Neutrophil (primary cell): ENCODE results near the gene ANKRD37.

Source experiments
- H3K27ac ChIP-seq: fragments of 200-600 bp; sonication (generic); 2 replicates; pipeline ENCODE4 v1.5.1; 2016; ENCODE audit warnings: mild to moderate bottlenecking, moderate library complexity
- H3K27me3 ChIP-seq: fragments of 200-600 bp; sonication (generic); 2 replicates; pipeline ENCODE4 v1.6.0; 2016; ENCODE audit warnings: mild to moderate bottlenecking
- H3K36me3 ChIP-seq: fragments of 200-600 bp; sonication (generic); 2 replicates; pipeline ENCODE4 v1.5.1; 2017
- H3K4me1 ChIP-seq, 2 experiments: fragments of 200-600 bp in 1 of 2; sonication (generic) in 1 of 2; 1 replicate in 1 of 2; 2 replicates in 1 of 2; pipeline versions ENCODE4 v1.5.1 to v1.6.1; 2013 to 2016; ENCODE audit warnings: low read depth in 1 of 2, low read length in 1 of 2, mild to moderate bottlenecking in 1 of 2, moderate library complexity in 1 of 2; ENCODE audit not compliant: control insufficient read depth in 1 of 2, insufficient read depth in 1 of 2
- H3K4me3 ChIP-seq, 2 experiments: fragments of 200-600 bp in 1 of 2; sonication (generic) in 1 of 2; 1 replicate in 1 of 2; 2 replicates in 1 of 2; pipeline ENCODE4 v1.5.1; 2013 to 2016; ENCODE audit warnings: low read depth in 1 of 2, low read length in 1 of 2, mild to moderate bottlenecking in 1 of 2, moderate library complexity in 1 of 2
- H3K9me3 ChIP-seq: fragments of 200-600 bp; sonication (generic); 2 replicates; pipeline ENCODE4 v1.5.1; 2016
- TF ChIP-seq, protein P1 (sequence below): fragments of 200-600 bp; sonication (generic); IDR thresholded peaks from 2 replicates; pipeline ENCODE4 v1.5.1; 2016; ENCODE audit warnings: antibody characterized with exemption

The ANKRD37 gene

GRCh38 chr4:185435466-185435865 lies 38.8 kb downstream of the ANKRD37 start:
- Histone ChIP-seq H3K27me3 (peaks cover 87% of the 10 kb centered on the region), H3K4me1 (no peaks in the 10 kb centered on the region), H3K27ac (no peak overlapping the region), H3K36me3 (no peaks in the 10 kb centered on the region), H3K4me3 (no peak overlapping the region), H3K9me3 (no peaks in the 10 kb centered on the region)
- TF ChIP-seq, protein P1, sequence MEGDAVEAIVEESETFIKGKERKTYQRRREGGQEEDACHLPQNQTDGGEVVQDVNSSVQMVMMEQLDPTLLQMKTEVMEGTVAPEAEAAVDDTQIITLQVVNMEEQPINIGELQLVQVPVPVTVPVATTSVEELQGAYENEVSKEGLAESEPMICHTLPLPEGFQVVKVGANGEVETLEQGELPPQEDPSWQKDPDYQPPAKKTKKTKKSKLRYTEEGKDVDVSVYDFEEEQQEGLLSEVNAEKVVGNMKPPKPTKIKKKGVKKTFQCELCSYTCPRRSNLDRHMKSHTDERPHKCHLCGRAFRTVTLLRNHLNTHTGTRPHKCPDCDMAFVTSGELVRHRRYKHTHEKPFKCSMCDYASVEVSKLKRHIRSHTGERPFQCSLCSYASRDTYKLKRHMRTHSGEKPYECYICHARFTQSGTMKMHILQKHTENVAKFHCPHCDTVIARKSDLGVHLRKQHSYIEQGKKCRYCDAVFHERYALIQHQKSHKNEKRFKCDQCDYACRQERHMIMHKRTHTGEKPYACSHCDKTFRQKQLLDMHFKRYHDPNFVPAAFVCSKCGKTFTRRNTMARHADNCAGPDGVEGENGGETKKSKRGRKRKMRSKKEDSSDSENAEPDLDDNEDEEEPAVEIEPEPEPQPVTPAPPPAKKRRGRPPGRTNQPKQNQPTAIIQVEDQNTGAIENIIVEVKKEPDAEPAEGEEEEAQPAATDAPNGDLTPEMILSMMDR: no peak

DNA sequence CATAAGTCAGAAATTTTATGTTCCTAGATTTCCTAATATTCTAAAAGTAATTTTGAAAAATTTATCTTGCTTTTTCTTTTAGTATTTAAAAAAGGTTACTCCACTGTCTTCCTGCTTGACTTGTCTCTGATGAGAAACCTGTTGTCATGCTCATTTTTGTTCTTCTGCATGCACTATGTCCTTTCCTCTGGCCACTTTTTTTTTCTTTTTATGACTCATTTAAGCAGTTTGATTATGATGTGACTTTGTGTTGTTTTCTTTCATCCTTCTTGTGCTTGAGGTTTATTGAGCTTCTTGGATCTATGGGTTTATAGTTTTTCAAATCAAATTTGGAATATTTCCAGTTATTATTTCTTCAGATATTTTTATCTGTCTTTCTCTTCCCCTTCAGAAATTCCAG lies 41.2 kb downstream of the ANKRD37 start:
- Histone ChIP-seq H3K36me3 (no peaks in the 10 kb centered on the region), H3K27me3 (peaks cover 87% of the 10 kb centered on the region), H3K27ac (no peak overlapping the region), H3K4me1 (no peaks in the 10 kb centered on the region), H3K9me3 (no peaks in the 10 kb centered on the region), H3K4me3 (no peak overlapping the region)
- TF ChIP-seq, protein P1: no peak

GRCh38 chr4:185441479-185441878 lies 44.8 kb downstream of the ANKRD37 start:
- peaks cover 82% of the 10 kb centered on the region for H3K27me3 ChIP-seq
- no peak overlapping the region for H3K27ac ChIP-seq
- TF ChIP-seq, protein P1: no peak
- no peaks in the 10 kb centered on the region for H3K9me3 ChIP-seq
- no peaks in the 10 kb centered on the region for H3K36me3 ChIP-seq
- H3K4me1 ChIP-seq: no peaks in the 10 kb centered on the region
- H3K4me3 ChIP-seq: no peak overlapping the region

DNA sequence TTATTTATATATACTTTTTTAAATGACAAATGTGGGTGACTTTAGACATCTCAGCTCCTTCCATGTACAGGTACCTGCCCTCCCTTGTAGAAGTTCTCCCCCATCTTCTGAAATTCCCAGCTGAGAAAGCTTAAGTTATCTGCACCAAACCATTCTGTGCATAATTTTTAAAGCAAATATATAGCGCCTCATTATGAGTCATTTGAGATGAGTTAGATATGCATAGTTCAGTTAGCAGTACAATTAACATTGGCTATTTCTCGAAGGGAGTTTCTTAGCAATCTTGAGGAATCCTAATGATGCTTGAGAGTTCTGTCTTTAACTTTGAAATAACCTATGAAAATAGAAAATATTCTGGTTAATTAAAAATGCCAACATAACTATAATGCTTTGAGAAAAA lies 48.6 kb downstream of the ANKRD37 start:
- H3K27ac ChIP-seq: no peak overlapping the region
- TF ChIP-seq, protein P1: no peak
- no peak overlapping the region for H3K4me3 ChIP-seq
- peaks cover 80% of the 10 kb centered on the region for H3K27me3 ChIP-seq
- no peaks in the 10 kb centered on the region for H3K4me1 ChIP-seq
- H3K36me3 ChIP-seq: no peaks in the 10 kb centered on the region
- no peaks in the 10 kb centered on the region for H3K9me3 ChIP-seq
